Endothelial cell (in vitro differentiated cells): ENCODE measurements around the gene DENND2A. TPM values are rescaled to one million over a fixed set of nuclear protein-coding genes. Genes with fewer than 3 reads are reported as not detected.

Experiments used
- DNase-seq: peaks from one replicate; pipeline ENCODE4 v3.0.0; 2021; ENCODE audit warnings: low spot score
- H3K27ac Mint-ChIP-seq: one replicate; pipeline ENCODE4 v1.8.0; 2021; ENCODE audit warnings: mixed read lengths, inconsistent platforms; ENCODE audit not compliant: unreplicated experiment
- H3K27me3 Mint-ChIP-seq: one replicate; pipeline ENCODE4 v1.8.0; 2021; ENCODE audit warnings: mild to moderate bottlenecking, moderate library complexity, mixed read lengths, inconsistent platforms; ENCODE audit not compliant: unreplicated experiment
- H3K36me3 Mint-ChIP-seq: one replicate; pipeline ENCODE4 v1.8.0; 2021; ENCODE audit warnings: mild to moderate bottlenecking, low read depth, mixed read lengths, inconsistent platforms; ENCODE audit not compliant: unreplicated experiment
- H3K4me1 Mint-ChIP-seq: one replicate; pipeline ENCODE4 v1.8.0; 2021; ENCODE audit warnings: mild to moderate bottlenecking, mixed read lengths, inconsistent platforms; ENCODE audit not compliant: unreplicated experiment
- H3K4me3 Mint-ChIP-seq: one replicate; pipeline ENCODE4 v1.8.0; 2021; ENCODE audit warnings: mild to moderate bottlenecking, mixed read lengths, inconsistent platforms; ENCODE audit not compliant: unreplicated experiment
- H3K9me3 Mint-ChIP-seq: one replicate; pipeline ENCODE4 v1.8.0; 2021; ENCODE audit warnings: mixed read lengths, inconsistent platforms; ENCODE audit not compliant: unreplicated experiment
- total RNA-seq: library from RNA; stranded (reverse); fragmentation: NEBNext Ultra II Directional; extraction: Animal tissue kit (Norgen Biotek cat#: 25700); gene quantifications from one replicate; pipeline ENCODE4 v1.2.1, GENCODE V29; 2021; ENCODE audit not compliant: unreplicated experiment
- TF ChIP-seq, protein P1 (sequence below): fragments of 200-600 bp; sonication (generic); IDR thresholded peaks from one replicate; pipeline ENCODE4 v1.5.0; 2021; ENCODE audit warnings: antibody characterized with exemption; ENCODE audit not compliant: unreplicated experiment

Gene DENND2A
- total RNA-seq, 1 donor from 2014 or later = 41.0 TPM

DNA sequence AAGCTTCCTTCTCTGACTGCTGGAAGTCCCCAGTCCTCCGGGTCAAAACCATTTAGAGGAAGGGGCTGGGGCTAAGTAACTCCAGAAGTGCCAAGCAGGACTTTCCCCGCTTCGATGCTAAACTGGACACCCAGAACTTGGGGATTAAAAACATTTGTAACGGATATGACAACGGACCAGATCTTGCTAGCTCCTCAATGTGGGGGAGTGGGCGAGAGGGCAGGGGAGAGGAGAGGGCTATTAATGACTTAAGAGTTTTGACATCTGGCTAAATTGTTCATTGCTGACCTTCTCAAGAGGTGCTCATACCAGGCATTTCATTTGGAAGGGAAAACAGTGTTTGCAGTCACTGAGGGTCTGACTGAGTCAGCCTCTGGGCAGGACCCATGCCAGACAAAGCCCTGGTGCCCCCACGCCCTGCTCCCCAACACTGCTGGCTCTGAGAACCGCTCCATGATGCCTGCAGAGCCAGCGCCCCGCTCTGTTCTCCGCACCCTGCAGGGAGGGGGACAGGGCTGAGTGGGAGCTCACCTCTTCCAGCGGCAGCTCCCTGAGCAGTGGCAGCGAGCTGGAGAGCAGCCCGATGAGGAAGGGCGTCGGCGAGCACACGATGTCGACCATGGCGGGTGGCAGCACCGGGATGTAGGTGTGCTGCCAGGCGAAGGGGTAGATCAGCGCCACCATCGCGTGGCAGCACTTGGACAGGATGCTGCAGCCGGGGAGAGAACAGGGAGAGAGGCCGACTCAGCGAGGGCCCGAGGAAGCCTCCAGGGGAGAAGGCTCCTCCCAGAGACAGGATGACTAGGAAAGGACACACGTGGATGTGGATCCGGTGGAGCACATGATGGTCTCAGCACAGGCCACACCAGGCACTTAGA, 113.6 kb downstream of the DENND2A start:
- no peak for DNase-seq
- peak overlapping the region; percentile 7 for H3K27ac Mint-ChIP-seq
- no peaks in the 10 kb centered on the region for H3K4me1 Mint-ChIP-seq
- H3K36me3 Mint-ChIP-seq = peaks cover 4% of the 10 kb centered on the region
- H3K27me3 Mint-ChIP-seq = peaks cover 2% of the 10 kb centered on the region
- no peaks in the 10 kb centered on the region for H3K9me3 Mint-ChIP-seq
- peak overlapping the region; percentile 9 for H3K4me3 Mint-ChIP-seq
- TF ChIP-seq, protein P1, sequence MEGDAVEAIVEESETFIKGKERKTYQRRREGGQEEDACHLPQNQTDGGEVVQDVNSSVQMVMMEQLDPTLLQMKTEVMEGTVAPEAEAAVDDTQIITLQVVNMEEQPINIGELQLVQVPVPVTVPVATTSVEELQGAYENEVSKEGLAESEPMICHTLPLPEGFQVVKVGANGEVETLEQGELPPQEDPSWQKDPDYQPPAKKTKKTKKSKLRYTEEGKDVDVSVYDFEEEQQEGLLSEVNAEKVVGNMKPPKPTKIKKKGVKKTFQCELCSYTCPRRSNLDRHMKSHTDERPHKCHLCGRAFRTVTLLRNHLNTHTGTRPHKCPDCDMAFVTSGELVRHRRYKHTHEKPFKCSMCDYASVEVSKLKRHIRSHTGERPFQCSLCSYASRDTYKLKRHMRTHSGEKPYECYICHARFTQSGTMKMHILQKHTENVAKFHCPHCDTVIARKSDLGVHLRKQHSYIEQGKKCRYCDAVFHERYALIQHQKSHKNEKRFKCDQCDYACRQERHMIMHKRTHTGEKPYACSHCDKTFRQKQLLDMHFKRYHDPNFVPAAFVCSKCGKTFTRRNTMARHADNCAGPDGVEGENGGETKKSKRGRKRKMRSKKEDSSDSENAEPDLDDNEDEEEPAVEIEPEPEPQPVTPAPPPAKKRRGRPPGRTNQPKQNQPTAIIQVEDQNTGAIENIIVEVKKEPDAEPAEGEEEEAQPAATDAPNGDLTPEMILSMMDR = no peak

DNA sequence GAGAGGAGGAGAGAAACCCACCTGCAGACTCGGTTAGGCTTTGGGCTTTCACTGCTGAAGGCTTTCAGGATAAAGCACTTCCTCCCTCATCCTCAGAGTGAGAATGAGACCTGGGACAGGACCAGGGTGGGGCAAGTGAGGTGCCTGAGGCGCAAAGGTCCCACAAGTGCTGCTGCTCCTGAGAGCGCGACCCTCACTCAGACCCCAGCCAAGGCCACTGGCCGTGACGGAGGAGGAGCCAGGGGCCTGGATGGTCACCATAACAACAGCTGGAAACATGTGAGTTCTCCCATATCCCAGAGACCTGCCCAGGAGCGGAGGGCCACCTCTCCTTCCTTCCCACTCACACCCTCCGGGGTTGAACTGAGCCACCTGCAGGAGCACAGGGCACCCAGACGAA, 114.4 kb downstream of the DENND2A start:
- no peak for DNase-seq
- H3K27ac Mint-ChIP-seq = no peak overlapping the region
- H3K4me1 Mint-ChIP-seq = no peaks in the 10 kb centered on the region
- peaks cover 4% of the 10 kb centered on the region for H3K36me3 Mint-ChIP-seq
- TF ChIP-seq, protein P1 = no peak
- H3K4me3 Mint-ChIP-seq = no peak overlapping the region
- H3K27me3 Mint-ChIP-seq = peaks cover 3% of the 10 kb centered on the region
- H3K9me3 Mint-ChIP-seq = no peaks in the 10 kb centered on the region

DNA sequence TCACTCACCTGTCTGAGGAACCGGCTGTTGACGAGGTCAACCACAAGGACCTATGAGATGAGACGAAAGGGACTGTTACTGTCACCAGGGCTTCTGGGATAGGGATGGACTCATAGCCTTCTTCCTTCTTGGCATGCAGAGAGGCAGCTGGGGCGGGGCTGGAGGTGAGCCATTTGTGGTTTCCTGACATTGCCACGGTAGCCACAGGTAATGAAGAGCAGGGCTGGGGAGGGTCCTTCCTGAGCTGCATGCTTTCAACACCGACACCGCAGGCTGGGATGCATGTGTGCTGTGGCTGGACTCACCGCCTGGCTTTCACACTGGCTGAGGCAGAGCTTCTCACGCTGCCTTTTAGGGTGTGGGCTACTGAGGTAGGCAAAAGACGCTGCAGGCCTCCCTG, 114.9 kb downstream of the DENND2A start:
- TF ChIP-seq, protein P1 = no peak
- DNase-seq = no peak
- peaks cover 4% of the 10 kb centered on the region for H3K36me3 Mint-ChIP-seq

DNA sequence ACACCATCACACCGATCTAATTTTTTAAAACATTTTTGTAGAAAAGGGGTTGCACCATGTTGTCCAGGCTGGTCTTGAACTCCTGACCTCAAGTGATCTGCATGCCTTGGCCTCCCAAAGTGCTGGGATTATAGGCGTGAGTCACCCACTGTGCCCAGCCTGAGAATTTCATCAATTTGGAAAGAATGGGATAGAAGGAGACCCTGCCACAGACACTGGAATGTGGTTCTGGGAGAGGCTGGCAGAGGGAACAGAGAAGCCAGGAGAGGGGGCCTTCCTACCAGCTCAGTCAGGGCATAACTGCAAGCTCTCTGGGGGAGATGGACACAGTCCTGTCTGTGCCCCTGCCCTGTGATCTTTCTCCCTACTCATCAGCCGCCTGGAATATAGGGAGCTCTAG, 119.2 kb downstream of the DENND2A start:
- TF ChIP-seq, protein P1 = no peak
- Mint-ChIP-seq H3K9me3 (no peaks in the 10 kb centered on the region), H3K4me1 (no peaks in the 10 kb centered on the region), H3K36me3 (no peaks in the 10 kb centered on the region), H3K4me3 (no peak overlapping the region), H3K27me3 (peaks cover 5% of the 10 kb centered on the region), H3K27ac (peak overlapping the region; percentile 36)
- DNase-seq = no peak

More for the DNA sequence above, 114.9 kb downstream of the DENND2A start:
- H3K9me3 Mint-ChIP-seq = no peaks in the 10 kb centered on the region
- no peaks in the 10 kb centered on the region for H3K4me1 Mint-ChIP-seq
- H3K4me3 Mint-ChIP-seq = no peak overlapping the region
- peaks cover 3% of the 10 kb centered on the region for H3K27me3 Mint-ChIP-seq
- H3K27ac Mint-ChIP-seq = no peak overlapping the region

DNA sequence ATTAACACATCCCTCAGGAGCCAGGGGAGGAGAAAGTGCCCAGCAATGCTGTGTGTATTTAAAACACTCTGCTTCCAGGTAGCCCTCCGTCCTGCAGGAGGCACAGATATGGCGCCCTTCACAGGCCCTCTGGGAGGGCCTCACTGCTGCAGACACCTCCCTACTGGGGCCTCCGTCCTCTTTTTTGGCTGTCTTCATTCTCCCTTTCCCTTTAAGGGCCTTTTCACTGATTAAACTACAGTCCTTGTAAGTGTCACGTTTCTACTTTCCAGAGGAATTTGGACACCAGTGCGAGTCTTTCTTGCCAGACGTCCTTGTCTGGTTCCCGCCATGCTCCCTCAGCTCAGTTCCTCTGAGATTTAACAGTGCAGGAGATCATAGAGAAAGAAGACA, 121.6 kb downstream of the DENND2A start:
- H3K9me3 Mint-ChIP-seq = no peaks in the 10 kb centered on the region
- TF ChIP-seq, protein P1 = no peak
- no peak overlapping the region for H3K27ac Mint-ChIP-seq
- H3K4me1 Mint-ChIP-seq = no peaks in the 10 kb centered on the region
- H3K4me3 Mint-ChIP-seq = no peak overlapping the region
- peaks cover 5% of the 10 kb centered on the region for H3K27me3 Mint-ChIP-seq
- H3K36me3 Mint-ChIP-seq = no peaks in the 10 kb centered on the region
- DNase-seq = no peak
